ENCODE results near the gene CNRIP1. TPM values are rescaled to one million over a fixed set of nuclear protein-coding genes. Genes with fewer than 3 reads are reported as not detected.

Gene CNRIP1
- total RNA-seq, 1 donor, result 40.0 TPM

GRCh38 chr2:68248806-68249205, 70.9 kb downstream of the CNRIP1 start:
- no peak for DNase-seq (ENCODE audit: low read depth)
- no peak for TF ChIP-seq CTCF (IDR thresholded peaks at IDR 0.05; ENCODE audit: insufficient read depth, low read length)
- H3K4me3 ChIP-seq (ENCODE audit: low read depth, low read length), result no peak overlapping the region

GRCh38 chr2:68248361-68248760, 71.4 kb downstream of the CNRIP1 start:
- TF ChIP-seq CTCF (IDR thresholded peaks at IDR 0.05; ENCODE audit: insufficient read depth, low read length), result no peak
- H3K4me3 ChIP-seq (ENCODE audit: low read depth, low read length), result no peak overlapping the region
- no peak for DNase-seq (ENCODE audit: low read depth)

- H3K4me3 ChIP-seq (ENCODE audit: low read depth, low read length), result no peak overlapping the region
- no peak for TF ChIP-seq CTCF (IDR thresholded peaks at IDR 0.05; ENCODE audit: insufficient read depth, low read length)
- no peak for DNase-seq (ENCODE audit: low read depth)
Measured at GRCh38 chr2:68246396-68246795, 73.4 kb downstream of the CNRIP1 start.

GRCh38 chr2:68245672-68246071, 74.1 kb downstream of the CNRIP1 start:
- no peak for TF ChIP-seq CTCF (IDR thresholded peaks at IDR 0.05; ENCODE audit: insufficient read depth, low read length)
- DNase-seq (ENCODE audit: low read depth), result no peak
- no peak overlapping the region for H3K4me3 ChIP-seq (ENCODE audit: low read depth, low read length)

- TF ChIP-seq CTCF (IDR thresholded peaks at IDR 0.05; ENCODE audit: insufficient read depth, low read length), result no peak
- no peak for DNase-seq (ENCODE audit: low read depth)
- H3K4me3 ChIP-seq (ENCODE audit: low read depth, low read length), result no peak overlapping the region
Measured at GRCh38 chr2:68245066-68245465, 74.7 kb downstream of the CNRIP1 start.

GRCh38 chr2:68244456-68244855, 75.3 kb downstream of the CNRIP1 start:
- no peak for DNase-seq (ENCODE audit: low read depth)
- no peak overlapping the region for H3K4me3 ChIP-seq (ENCODE audit: low read depth, low read length)

More at GRCh38 chr2:68244456-68244855, 75.3 kb downstream of the CNRIP1 start:
- TF ChIP-seq CTCF (IDR thresholded peaks at IDR 0.05; ENCODE audit: insufficient read depth, low read length), result peak; percentile 26

Other genes starting within 250 kb of the CNRIP1 start
- 4.1 and 9.5 TPM in 2 replicates for gene PNO1, start 162.1 kb downstream of the CNRIP1 start, total RNA-seq (ENCODE audit: low replicate concordance)
- 10.6 and 38.6 TPM in 2 replicates for gene PPP3R1, start 67.4 kb downstream of the CNRIP1 start, total RNA-seq (ENCODE audit: low replicate concordance)
- gene PLEK, start 45.3 kb upstream of the CNRIP1 start, total RNA-seq (ENCODE audit: low replicate concordance), result under 0.01 TPM in 1 of 2 replicates, not detected in the other
- gene FBXO48, start 147.3 kb upstream of the CNRIP1 start, total RNA-seq (ENCODE audit: low replicate concordance), result under 0.01 and 0.99 TPM in 2 replicates
- gene APLF, start 147.6 kb upstream of the CNRIP1 start, total RNA-seq (ENCODE audit: low replicate concordance), result 4.3 and 6.8 TPM in 2 replicates

Data from fibroblast of the aortic adventitia (primary cell).